Fibroblast of mammary gland (primary cell): ENCODE results near the gene GNLY.
A peak's percentile ranks its signal among the peaks of the same experiment; 100 is the strongest.

Experiments used
- DNase-seq: peaks from one replicate; pipeline ENCODE4 v3.0.0-alpha.2; 2010; ENCODE audit warnings: low read depth
- H3K4me3 ChIP-seq: 2 replicates; pipeline ENCODE4 v1.5.1; 2011; ENCODE audit warnings: low read depth, mild to moderate bottlenecking, low read length, moderate library complexity; ENCODE audit not compliant: control insufficient read depth
- TF ChIP-seq, protein P1 (sequence below): conservative IDR thresholded peaks from 2 replicates; pipeline ENCODE4 v1.5.1; 2011; ENCODE audit warnings: low read depth, low read length, inconsistent platforms; ENCODE audit not compliant: control insufficient read depth, insufficient read depth

The GNLY gene

DNA sequence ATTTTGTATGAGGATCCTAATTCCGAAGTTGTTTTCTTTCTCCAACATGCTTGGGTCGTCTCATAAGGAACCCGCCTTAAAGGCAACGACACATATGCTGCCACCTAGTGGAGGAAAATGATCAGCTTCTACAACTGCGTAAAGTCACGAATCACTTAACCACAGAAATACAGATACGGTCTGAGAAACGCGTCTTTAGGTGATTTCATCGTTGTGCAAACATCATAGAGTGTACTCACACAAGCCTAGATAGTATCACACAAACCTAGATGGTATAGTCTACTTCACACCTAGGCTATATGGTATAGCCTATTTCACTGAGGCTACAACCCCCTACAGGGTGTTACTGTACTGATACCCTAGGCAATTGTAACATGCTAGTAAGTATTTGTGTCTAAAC lies 13.1 kb downstream of the GNLY start:
- TF ChIP-seq, protein P1, sequence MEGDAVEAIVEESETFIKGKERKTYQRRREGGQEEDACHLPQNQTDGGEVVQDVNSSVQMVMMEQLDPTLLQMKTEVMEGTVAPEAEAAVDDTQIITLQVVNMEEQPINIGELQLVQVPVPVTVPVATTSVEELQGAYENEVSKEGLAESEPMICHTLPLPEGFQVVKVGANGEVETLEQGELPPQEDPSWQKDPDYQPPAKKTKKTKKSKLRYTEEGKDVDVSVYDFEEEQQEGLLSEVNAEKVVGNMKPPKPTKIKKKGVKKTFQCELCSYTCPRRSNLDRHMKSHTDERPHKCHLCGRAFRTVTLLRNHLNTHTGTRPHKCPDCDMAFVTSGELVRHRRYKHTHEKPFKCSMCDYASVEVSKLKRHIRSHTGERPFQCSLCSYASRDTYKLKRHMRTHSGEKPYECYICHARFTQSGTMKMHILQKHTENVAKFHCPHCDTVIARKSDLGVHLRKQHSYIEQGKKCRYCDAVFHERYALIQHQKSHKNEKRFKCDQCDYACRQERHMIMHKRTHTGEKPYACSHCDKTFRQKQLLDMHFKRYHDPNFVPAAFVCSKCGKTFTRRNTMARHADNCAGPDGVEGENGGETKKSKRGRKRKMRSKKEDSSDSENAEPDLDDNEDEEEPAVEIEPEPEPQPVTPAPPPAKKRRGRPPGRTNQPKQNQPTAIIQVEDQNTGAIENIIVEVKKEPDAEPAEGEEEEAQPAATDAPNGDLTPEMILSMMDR = peak; percentile 93
- no peak overlapping the region for H3K4me3 ChIP-seq
- peak; percentile 94 for DNase-seq

DNA sequence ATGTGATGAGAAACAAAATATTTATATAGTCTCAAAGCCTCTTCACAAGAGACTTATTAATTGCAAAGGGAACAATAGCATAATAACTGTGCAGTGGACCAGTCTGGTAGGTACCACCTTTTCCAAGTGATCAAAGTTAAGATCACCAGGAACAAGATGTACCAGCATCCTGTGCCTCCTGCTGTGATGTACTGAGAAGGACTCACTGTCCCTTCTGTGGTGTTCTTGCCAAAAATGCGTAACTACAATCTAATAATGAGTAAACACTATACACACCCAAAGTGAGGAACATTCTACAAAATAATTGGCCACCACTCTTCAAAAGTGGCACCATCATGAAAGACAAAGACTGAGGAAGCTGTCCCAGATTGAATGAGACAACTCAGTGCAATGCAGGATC lies 14.5 kb downstream of the GNLY start:
- peak; percentile 49 for DNase-seq
- TF ChIP-seq, protein P1 = no peak
- H3K4me3 ChIP-seq = no peak overlapping the region

DNA sequence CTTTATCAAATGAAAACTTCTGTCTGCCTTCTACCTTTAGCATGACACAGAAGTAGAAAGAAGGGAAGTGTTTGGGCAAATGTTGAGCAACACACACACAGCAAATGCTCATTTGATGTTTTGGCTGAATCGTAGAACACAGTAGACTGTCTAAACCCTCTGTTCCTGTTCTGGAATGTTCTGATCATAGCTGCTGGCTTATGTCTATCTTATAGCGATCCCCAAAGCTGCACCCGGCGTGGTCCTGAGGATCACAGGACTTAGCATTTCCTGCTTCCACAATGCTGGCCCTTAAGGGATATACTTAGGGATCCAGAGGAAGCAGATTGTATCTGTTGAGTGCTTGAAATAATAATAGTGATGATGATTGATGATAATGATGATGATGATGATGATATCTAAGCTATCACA lies 15.2 kb downstream of the GNLY start:
- TF ChIP-seq, protein P1 = no peak
- DNase-seq = peak; percentile 39
- no peak overlapping the region for H3K4me3 ChIP-seq

DNA sequence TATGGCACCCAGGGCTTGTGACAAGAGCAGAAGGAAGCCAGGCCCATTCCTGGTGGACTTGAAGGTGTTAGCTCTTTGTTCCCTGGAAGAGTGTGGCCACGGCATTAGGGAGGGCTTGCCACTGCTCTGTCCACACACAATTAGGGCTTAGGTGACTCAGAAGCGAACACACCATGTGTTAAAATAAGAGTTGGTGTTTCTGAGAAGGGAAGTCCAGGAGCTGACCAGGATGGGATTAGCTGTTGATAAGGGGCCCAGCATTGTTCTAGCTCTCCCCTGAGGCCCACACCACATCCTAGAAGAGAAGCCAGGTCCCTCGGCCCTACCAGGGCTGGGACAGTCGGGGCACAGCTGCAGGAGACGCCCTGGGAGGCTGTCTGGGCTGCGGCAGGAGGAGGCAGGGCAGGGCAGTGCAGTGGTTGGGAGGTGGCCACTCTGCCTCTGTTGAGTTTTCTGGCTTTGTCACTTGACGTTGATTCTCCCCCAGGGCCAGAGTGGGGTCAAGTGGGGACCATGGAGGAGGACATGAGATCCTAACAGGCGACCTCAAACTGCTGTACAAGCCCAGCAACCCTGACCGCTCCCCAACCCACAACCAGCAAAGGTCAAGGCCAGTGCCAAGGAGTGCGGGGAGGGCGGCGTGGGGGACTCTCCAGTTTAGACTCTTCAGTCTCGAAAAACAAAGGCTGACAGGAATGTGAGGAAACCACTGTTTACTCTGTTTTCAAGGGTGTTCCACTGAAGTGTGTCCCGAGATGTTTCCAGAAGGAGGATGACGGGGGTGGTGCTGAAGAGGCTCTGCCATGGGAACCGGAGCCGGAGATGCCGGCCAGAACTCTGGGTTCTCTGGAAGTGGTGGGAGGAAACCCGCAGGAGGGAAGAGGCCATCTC lies 16.8 kb downstream of the GNLY start:
- no peak overlapping the region for H3K4me3 ChIP-seq
- TF ChIP-seq, protein P1 = no peak
- DNase-seq = peak; percentile 59

DNA sequence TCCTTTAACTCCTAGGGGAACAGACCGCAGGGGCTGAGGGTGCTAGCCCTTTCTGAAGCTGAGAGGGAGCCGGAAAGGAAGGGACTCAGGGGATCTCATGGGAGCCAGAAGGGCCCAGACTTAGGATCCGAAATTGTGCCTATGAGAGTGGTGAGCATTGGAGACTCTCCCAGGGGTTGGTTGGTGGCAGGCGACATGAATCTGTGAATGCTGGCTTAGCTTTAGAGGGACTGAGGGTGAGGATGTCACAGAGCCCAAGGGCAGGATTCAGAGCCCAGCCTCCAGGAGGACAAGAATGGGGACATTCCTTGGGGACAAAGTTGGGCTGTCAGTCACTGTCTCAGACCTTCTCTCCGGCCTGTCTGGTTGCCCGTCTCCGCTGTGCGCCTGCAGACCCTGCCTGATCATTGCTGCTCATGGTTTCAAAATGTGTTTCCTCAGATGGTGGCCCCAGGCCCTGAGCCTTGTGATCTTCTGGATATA lies 17.5 kb downstream of the GNLY start:
- TF ChIP-seq, protein P1 = no peak
- no peak for DNase-seq
- H3K4me3 ChIP-seq = no peak overlapping the region

DNA sequence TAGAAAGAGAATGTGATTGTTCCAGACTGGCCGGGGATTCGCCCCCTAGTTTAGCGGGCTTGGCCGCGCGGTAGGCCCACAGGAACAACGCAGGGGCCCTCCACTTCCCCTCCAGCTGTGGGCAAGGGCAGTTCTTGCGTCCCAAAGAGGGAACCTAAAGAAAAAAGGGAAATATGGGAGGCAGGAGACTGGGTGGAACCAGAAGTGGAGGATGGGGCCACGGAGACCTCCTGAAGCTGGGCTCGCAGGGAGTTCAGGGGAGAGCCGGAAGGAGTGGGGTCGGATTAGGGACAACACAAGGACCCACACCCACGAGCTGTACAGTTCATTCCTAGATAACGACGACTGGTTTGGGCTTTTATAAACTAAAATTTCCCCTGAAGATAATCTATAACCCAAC lies 18.2 kb downstream of the GNLY start:
- TF ChIP-seq, protein P1 = no peak
- no peak for DNase-seq
- no peak overlapping the region for H3K4me3 ChIP-seq
